ENCODE data around the gene ILKAP. TPM values are rescaled to one million over a fixed set of nuclear protein-coding genes. Genes with fewer than 3 reads are reported as not detected.

ILKAP gene
- total RNA-seq, 3 donors from 2014 or later: 33.2 to 55.7 (median 39.9) TPM

DNA sequence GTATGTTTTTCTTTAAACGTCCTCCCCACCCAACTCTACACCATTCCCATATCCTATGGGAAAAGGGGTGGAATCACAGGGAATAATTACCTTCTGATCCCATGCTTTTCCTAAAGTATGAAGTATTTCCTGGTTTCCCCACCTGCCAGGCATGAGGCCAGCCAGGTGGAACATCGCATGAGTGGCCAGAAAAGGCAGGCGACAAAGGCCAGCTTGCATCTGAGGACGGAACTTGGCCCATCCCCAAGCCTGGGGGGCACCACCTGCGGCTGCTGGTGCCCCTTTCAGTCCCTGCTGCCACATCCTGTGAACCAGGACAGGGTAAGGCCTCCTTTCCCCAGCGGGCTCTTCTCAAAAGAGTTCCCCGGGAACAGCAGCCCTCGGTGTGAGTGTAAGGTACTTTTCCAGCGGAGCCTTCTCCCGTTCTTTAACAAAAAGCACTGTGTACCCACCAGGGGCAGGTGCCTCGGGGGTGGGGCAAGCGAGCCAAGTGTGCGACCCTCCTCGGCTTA, 45.9 kb downstream of the ILKAP start:
- H3K9me3 ChIP-seq: no peaks in the 10 kb centered on the region
- intact Hi-C loops (cut with DNase I, micrococcal nuclease): no loop called here
- no peak overlapping the region for H3K4me3 ChIP-seq
- H3K36me3 ChIP-seq (ENCODE audit: low read depth): no peaks in the 10 kb centered on the region
- TF ChIP-seq, protein P1, sequence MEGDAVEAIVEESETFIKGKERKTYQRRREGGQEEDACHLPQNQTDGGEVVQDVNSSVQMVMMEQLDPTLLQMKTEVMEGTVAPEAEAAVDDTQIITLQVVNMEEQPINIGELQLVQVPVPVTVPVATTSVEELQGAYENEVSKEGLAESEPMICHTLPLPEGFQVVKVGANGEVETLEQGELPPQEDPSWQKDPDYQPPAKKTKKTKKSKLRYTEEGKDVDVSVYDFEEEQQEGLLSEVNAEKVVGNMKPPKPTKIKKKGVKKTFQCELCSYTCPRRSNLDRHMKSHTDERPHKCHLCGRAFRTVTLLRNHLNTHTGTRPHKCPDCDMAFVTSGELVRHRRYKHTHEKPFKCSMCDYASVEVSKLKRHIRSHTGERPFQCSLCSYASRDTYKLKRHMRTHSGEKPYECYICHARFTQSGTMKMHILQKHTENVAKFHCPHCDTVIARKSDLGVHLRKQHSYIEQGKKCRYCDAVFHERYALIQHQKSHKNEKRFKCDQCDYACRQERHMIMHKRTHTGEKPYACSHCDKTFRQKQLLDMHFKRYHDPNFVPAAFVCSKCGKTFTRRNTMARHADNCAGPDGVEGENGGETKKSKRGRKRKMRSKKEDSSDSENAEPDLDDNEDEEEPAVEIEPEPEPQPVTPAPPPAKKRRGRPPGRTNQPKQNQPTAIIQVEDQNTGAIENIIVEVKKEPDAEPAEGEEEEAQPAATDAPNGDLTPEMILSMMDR (IDR thresholded peaks at IDR 0.05): no peak
- DNase-seq (no peak), ATAC-seq (no peak)
- peaks cover 13% of the 10 kb centered on the region for H3K4me1 ChIP-seq (ENCODE audit: low read depth)

DNA sequence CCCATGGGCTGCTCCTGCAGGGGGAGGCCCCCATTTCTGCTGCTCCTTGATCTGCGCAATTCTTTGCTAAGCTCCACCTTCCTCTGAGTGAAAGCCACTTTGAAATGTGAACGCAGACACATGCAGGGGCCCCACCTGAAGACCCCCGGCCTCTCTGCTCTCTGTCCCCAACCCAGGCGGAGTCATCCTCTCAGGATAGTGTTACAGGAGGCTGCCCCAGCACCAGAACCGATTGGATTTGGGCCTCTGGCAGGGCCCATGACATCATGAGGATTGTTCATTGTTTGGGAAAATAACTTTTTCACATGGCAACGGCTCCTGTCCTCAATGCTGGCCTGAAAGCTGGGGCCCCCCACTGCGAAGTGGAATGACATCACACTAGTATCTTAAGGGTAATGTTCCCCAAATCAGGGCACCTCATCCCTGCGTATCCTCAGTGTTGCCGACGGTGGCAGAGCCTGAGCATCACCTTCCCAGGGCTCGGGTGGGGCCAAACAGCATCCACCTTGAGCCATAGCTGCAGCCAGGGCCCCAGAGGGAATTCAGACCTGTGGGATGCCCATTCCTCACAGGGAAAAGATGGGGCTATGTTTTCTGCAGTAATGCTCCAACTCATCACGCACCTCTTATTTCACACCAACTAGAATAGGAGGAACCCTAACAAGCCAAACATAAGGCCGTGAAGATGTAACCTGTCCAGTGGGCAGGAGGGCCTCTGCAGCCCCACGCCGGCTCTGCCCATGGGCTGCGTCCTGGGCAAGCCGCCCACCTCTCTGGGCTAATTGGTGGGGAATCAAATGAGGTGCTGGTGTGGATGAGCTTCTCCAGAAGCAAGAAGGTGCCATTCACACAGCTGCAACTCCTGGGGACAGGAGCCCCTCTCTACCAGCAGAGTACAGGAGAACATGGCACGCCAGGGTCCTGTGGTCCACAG, 47.5 kb downstream of the ILKAP start:
- no peak for ATAC-seq
- DNase-seq: peak in 1 of 3 donors; percentile 37

DNA sequence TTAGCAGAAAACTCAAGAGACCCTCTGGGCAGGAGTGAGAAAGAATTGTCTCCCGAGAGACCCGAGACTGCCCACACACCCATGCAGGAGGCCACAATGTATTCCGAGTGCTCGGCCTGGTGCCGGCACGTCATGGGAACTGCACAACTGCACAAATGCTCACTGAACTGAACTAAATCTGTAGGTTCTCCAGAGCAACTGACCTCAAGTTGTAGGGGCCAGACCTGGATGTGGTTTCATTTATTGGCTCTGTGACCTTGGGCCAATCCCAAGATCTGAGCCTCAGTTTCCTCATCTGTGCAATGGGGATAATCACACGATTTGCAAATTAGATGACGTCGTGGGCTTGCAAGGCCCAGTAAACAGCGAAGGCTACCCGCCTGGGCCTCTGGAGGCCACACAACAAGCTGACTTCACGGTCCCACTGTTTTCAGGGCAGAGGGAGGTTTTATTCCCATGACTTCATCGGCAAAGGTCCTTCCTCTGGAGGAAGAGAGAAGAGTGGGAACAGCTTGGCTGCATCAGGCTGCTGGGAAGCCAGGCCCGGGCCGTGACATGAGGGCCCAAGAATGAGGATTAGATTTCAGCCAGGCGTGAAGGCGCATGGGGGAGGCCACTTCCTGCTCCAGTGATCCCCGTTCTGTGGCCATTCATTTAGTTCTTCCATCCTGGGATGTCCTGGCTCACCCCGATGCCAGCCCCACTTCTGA, 48.3 kb downstream of the ILKAP start:
- H3K36me3 ChIP-seq (ENCODE audit: low read depth): no peaks in the 10 kb centered on the region
- peak in 2 of 3 donors; percentile 40 to 54 for DNase-seq
- no peaks in the 10 kb centered on the region for H3K9me3 ChIP-seq
- ATAC-seq: peak; percentile 25
- H3K4me1 ChIP-seq (ENCODE audit: low read depth): peaks cover 13% of the 10 kb centered on the region
- no peak overlapping the region for H3K4me3 ChIP-seq
- TF ChIP-seq, protein P1 (IDR thresholded peaks at IDR 0.05): no peak
- intact Hi-C loops (cut with DNase I, micrococcal nuclease): no loop called here

More for the DNA sequence above, 47.5 kb downstream of the ILKAP start:
- TF ChIP-seq, protein P1 (IDR thresholded peaks at IDR 0.05): no peak
- intact Hi-C loops (cut with DNase I, micrococcal nuclease): no loop called here
- Histone ChIP-seq H3K4me1 (ENCODE audit: low read depth) (peaks cover 13% of the 10 kb centered on the region), H3K4me3 (no peak overlapping the region), H3K36me3 (ENCODE audit: low read depth) (no peaks in the 10 kb centered on the region), H3K9me3 (no peaks in the 10 kb centered on the region)

DNA sequence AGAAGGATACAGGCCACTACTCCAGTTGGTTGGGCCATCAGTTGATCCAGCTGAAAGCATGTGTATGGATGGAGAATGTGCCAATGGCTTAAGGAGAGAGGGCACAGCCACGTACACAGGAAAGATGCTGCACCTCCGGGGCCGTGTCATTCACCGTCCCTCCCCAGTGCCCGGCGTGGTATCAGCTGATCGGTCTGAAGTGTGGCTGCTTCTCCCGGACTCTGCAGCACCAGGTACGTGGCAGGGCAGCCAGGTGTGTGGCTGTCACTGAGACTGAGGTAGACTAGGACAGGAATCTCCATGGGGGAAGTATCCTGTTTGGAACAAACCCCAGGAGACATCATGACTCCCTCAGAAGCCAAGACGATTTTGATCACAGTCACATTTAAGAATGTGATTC, 48.9 kb downstream of the ILKAP start:
- H3K9me3 ChIP-seq: no peaks in the 10 kb centered on the region
- DNase-seq (no peak), ATAC-seq (no peak)
- TF ChIP-seq, protein P1 (IDR thresholded peaks at IDR 0.05): no peak
- H3K36me3 ChIP-seq (ENCODE audit: low read depth): no peaks in the 10 kb centered on the region
- H3K4me1 ChIP-seq (ENCODE audit: low read depth): peaks cover 12% of the 10 kb centered on the region
- no peak overlapping the region for H3K4me3 ChIP-seq
- intact Hi-C loops (cut with DNase I, micrococcal nuclease): no loop called here

DNA sequence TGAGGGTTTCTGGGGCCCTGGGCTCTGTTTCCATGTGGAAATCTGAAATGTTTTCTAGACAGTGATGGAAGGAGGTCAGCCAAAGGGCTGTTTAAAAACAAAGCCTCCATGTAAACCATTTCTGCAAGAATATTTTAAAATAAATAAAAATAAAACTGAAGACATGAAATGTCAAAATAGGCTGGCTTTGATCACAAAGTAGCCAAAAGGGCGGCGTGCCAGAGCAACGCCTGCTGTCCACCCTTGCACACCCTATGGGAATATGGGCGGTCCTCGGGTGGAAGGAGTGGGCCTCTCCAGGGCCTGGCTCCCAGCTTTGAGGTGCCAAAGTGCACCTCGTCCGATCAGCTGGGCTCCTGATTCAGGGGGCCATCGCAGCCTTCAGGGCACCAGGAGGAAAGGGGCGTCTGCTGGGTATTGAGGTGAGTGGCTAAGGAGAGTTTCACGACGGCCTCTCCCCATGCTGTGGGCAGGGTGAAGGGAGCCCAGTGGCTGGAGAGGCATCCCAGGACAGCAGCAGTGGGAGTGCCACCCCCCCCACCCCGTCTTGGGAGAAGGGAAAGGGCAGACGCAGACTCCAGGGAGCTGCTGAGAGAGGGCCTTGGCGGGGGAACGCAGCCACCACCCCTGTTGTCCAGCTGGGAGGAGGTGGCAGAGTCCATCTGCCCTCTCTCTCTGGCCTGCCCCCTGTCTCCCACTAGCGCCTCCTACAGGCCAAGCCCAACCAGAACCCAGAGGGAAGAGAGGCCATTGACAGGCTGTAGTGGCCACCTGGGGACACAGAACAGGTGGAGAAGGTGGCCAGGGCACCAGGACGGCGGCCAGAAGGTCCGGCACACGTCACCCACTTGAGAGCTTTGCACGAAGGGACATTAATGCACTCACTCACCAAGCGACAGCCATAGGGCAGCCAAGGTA, 50.5 kb downstream of the ILKAP start:
- no peak for ATAC-seq
- TF ChIP-seq, protein P1 (IDR thresholded peaks at IDR 0.05): no peak
- Histone ChIP-seq H3K4me3 (no peak overlapping the region), H3K36me3 (ENCODE audit: low read depth) (no peaks in the 10 kb centered on the region), H3K4me1 (ENCODE audit: low read depth) (no peaks in the 10 kb centered on the region), H3K9me3 (no peaks in the 10 kb centered on the region)
- no peak for DNase-seq
- intact Hi-C loops (cut with DNase I, micrococcal nuclease): no loop called here
